Hepatocyte (in vitro differentiated cells): Measurements from ENCODE around the gene ZC3H7A.

Experiments
- CTCF ChIP-seq: fragments of 200-600 bp; sonication (generic); IDR thresholded peaks from 2 replicates; pipeline ENCODE4 v1.5.1; 2016; ENCODE audit warnings: antibody characterized with exemption, mild to moderate bottlenecking; ENCODE audit not compliant: poor library complexity
- EZH2 ChIP-seq: fragments of 200-600 bp; sonication (generic); IDR thresholded peaks from 2 replicates; pipeline ENCODE4 v1.6.1; 2016; ENCODE audit warnings: antibody characterized with exemption, mild to moderate bottlenecking, borderline replicate concordance
- EZH2phosphoT487 ChIP-seq: fragments of 200-600 bp; sonication (generic); IDR thresholded peaks from one replicate; pipeline ENCODE4 v1.6.1; 2018; ENCODE audit warnings: antibody characterized with exemption, mild to moderate bottlenecking, low read depth, moderate library complexity; ENCODE audit not compliant: unreplicated experiment, severe bottlenecking

GRCh38 chr16:11731222-11731621, 65.8 kb downstream of the ZC3H7A start:
- TF ChIP-seq CTCF (no peak), EZH2 (no peak), EZH2phosphoT487 (no peak)
